NCI-H446 (cell line): ENCODE data around the gene FLNB.

ENCODE experiments used
- DNase-seq, 2 experiments: peaks; one replicate each; lab custom pipeline; 2025; lab: John Stamatoyannopoulos, UW

Gene FLNB

GRCh38 chr3:58077596-58078285, 69.5 kb downstream of the FLNB start:
- peak in 1 of 2 experiments; percentile 50 for DNase-seq

- no peak for DNase-seq
Observed at GRCh38 chr3:58078610-58079009, 70.4 kb downstream of the FLNB start.

GRCh38 chr3:58079773-58080172, 71.6 kb downstream of the FLNB start:
- DNase-seq, result peak; percentile 5 to 69

GRCh38 chr3:58082047-58082446, 73.8 kb downstream of the FLNB start:
- DNase-seq, result peak in 1 of 2 experiments; percentile 7

- DNase-seq, result no peak
Observed at GRCh38 chr3:58084166-58084565, 75.9 kb downstream of the FLNB start.

GRCh38 chr3:58084788-58085543, 76.7 kb downstream of the FLNB start:
- DNase-seq, result no peak

GRCh38 chr3:58085616-58086015, 77.4 kb downstream of the FLNB start:
- no peak for DNase-seq

GRCh38 chr3:58088501-58088900, 80.3 kb downstream of the FLNB start:
- DNase-seq, result no peak

- DNase-seq, result no peak
Observed at GRCh38 chr3:58090351-58090750, 82.1 kb downstream of the FLNB start.

- DNase-seq, result no peak
Observed at GRCh38 chr3:58092521-58092920, 84.3 kb downstream of the FLNB start.

- no peak for DNase-seq
Observed at GRCh38 chr3:58093574-58094195, 85.5 kb downstream of the FLNB start.

- DNase-seq, result no peak
Observed at GRCh38 chr3:58094657-58095056, 86.4 kb downstream of the FLNB start.

- DNase-seq, result no peak
Observed at GRCh38 chr3:58095603-58096138, 87.4 kb downstream of the FLNB start.

GRCh38 chr3:58098531-58098930, 90.3 kb downstream of the FLNB start:
- DNase-seq, result no peak

GRCh38 chr3:58099865-58100264, 91.6 kb downstream of the FLNB start:
- no peak for DNase-seq

- DNase-seq, result no peak
Observed at GRCh38 chr3:58101499-58102389, 93.5 kb downstream of the FLNB start.

- DNase-seq, result no peak
Observed at GRCh38 chr3:58102390-58102750, 94.1 kb downstream of the FLNB start.

GRCh38 chr3:58102976-58103451, 94.8 kb downstream of the FLNB start:
- DNase-seq, result no peak

- no peak for DNase-seq
Observed at GRCh38 chr3:58104151-58104550, 95.9 kb downstream of the FLNB start.

GRCh38 chr3:58104712-58105111, 96.5 kb downstream of the FLNB start:
- no peak for DNase-seq

- no peak for DNase-seq
Observed at GRCh38 chr3:58105196-58105595, 97.0 kb downstream of the FLNB start.

- no peak for DNase-seq
Observed at GRCh38 chr3:58106061-58106460, 97.8 kb downstream of the FLNB start.
